Neural progenitor cell (in vitro differentiated cells): ENCODE measurements around the gene ARL4C. TPM values are rescaled to one million over a fixed set of nuclear protein-coding genes. Genes with fewer than 3 reads are reported as not detected.

ENCODE experiments used
- DNase-seq: peaks from one replicate; pipeline ENCODE4 v3.0.0-alpha.2; 2016; ENCODE audit warnings: low spot score
- H2AFZ ChIP-seq: fragments of 200-600 bp; sonication (generic); replicated peaks from 2 replicates; pipeline ENCODE4 v1.6.1; 2016; ENCODE audit warnings: antibody characterized with exemption
- H3F3A ChIP-seq: fragments of 200-600 bp; sonication (generic); 2 replicates; pipeline ENCODE4 v1.6.1; 2016; ENCODE audit warnings: antibody characterized with exemption, low read depth
- H3K27ac ChIP-seq: fragments of 200-600 bp; sonication (generic); 2 replicates; pipeline ENCODE4 v1.5.1; 2016; ENCODE audit warnings: mild to moderate bottlenecking
- H3K27me3 ChIP-seq: fragments of 200-600 bp; sonication (generic); 2 replicates; pipeline ENCODE4 v1.6.1; 2016; ENCODE audit warnings: mild to moderate bottlenecking, moderate library complexity
- H3K36me3 ChIP-seq: fragments of 200-600 bp; sonication (generic); 2 replicates; pipeline ENCODE4 v1.5.1; 2016
- H3K4me1 ChIP-seq: fragments of 200-600 bp; sonication (generic); 2 replicates; pipeline ENCODE4 v1.6.1; 2016; ENCODE audit warnings: mixed run types
- H3K4me2 ChIP-seq: fragments of 200-600 bp; sonication (generic); 2 replicates; pipeline ENCODE4 v1.6.1; 2016
- H3K4me3 ChIP-seq: fragments of 200-600 bp; sonication (generic); 2 replicates; pipeline ENCODE4 v1.5.1; 2016
- H3K79me2 ChIP-seq: fragments of 200-600 bp; sonication (generic); 2 replicates; pipeline ENCODE4 v1.6.1; 2016; ENCODE audit warnings: low read depth
- H3K9ac ChIP-seq: fragments of 200-600 bp; sonication (generic); 2 replicates; pipeline ENCODE4 v1.6.1; 2016
- H3K9me3 ChIP-seq: fragments of 200-600 bp; sonication (generic); 2 replicates; pipeline ENCODE4 v1.5.1; 2016; ENCODE audit warnings: low read depth
- H4K20me1 ChIP-seq: fragments of 200-600 bp; sonication (generic); 2 replicates; pipeline ENCODE4 v1.6.1; 2016; ENCODE audit warnings: low read depth
- H3K27ac Mint-ChIP-seq: 3 replicates; pipeline ENCODE4 v1.8.0; 2021; ENCODE audit warnings: mixed read lengths
- H3K27me3 Mint-ChIP-seq: 2 replicates; pipeline ENCODE4 v1.8.0; 2022; ENCODE audit warnings: low read depth, mild to moderate bottlenecking, inconsistent platforms, moderate library complexity, mixed read lengths; ENCODE audit not compliant: insufficient read depth
- H3K36me3 Mint-ChIP-seq: 3 replicates; pipeline ENCODE4 v1.8.0; 2021; ENCODE audit warnings: mixed read lengths
- H3K4me1 Mint-ChIP-seq: 3 replicates; pipeline ENCODE4 v1.8.0; 2021; ENCODE audit warnings: mixed read lengths
- H3K4me3 Mint-ChIP-seq: 3 replicates; pipeline ENCODE4 v1.8.0; 2021; ENCODE audit warnings: mild to moderate bottlenecking, moderate library complexity, mixed read lengths
- H3K9me3 Mint-ChIP-seq: 3 replicates; pipeline ENCODE4 v1.8.0; 2020; ENCODE audit warnings: mixed read lengths
- EZH2 ChIP-seq: fragments of 200-600 bp; sonication (generic); IDR thresholded peaks from 2 replicates; pipeline ENCODE4 v1.6.1; 2017; ENCODE audit warnings: antibody characterized with exemption, mild to moderate bottlenecking, moderate library complexity
- EZH2phosphoT487 ChIP-seq: fragments of 200-600 bp; sonication (generic); IDR thresholded peaks from 2 replicates; pipeline ENCODE4 v1.6.1; 2017; ENCODE audit warnings: antibody characterized with exemption
- total RNA-seq: library from RNA; depleted of rRNA; stranded (reverse); fragments of >200 nt; gene quantifications from 2 replicates; pipeline ENCODE4 v1.2.3, GENCODE V29; 2015; ENCODE audit warnings: low replicate concordance
- TF ChIP-seq, protein P1 (sequence below): fragments of 200-600 bp; sonication (generic); IDR thresholded peaks from 2 replicates; pipeline ENCODE4 v1.5.1; 2017; ENCODE audit warnings: antibody characterized with exemption, mild to moderate bottlenecking

Gene ARL4C
- total RNA-seq, 1 donor from 2014 or later = 87.6 TPM

DNA sequence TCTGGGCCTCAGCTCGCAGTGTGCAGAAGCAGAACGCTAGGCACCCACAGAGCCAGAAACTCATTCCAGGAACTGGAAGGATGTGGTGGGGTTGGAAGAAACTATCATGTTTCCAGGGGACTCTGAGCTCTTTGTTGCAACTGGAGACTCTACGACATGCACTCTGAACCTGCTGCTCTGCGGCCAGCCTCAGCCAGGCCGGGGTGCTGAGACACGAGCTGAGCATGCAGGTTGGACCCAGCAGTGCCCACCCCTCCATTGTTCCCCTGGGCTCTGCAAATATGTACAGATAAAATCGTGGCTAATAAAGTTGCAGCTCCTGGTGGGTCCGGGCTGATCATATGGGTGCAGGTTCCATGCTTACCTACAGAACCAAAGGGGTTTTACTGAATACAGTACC is 37.6 kb upstream of the ARL4C start:
- Histone ChIP-seq H3K9ac (no peak overlapping the region), H3K4me1 (peaks cover 12% of the 10 kb centered on the region), H3K4me3 (no peak overlapping the region), H3K27ac (no peak overlapping the region), H4K20me1 (no peaks in the 10 kb centered on the region), H2AFZ (peak overlapping the region; percentile 87), H3K4me2 (no peak overlapping the region), H3K79me2 (no peaks in the 10 kb centered on the region), H3K36me3 (no peaks in the 10 kb centered on the region), H3K9me3 (peaks cover 4% of the 10 kb centered on the region), H3F3A (no peaks in the 10 kb centered on the region), H3K27me3 (no peaks in the 10 kb centered on the region)
- no peaks in the 10 kb centered on the region for H3K36me3 Mint-ChIP-seq
- H3K4me3 Mint-ChIP-seq = no peak overlapping the region
- peaks cover 2% of the 10 kb centered on the region for H3K27me3 Mint-ChIP-seq
- no peak overlapping the region for H3K27ac Mint-ChIP-seq
- peaks cover 24% of the 10 kb centered on the region for H3K4me1 Mint-ChIP-seq
- peaks cover 7% of the 10 kb centered on the region for H3K9me3 Mint-ChIP-seq
- no peak for DNase-seq
- TF ChIP-seq EZH2phosphoT487 = no peak
- TF ChIP-seq, protein P1, sequence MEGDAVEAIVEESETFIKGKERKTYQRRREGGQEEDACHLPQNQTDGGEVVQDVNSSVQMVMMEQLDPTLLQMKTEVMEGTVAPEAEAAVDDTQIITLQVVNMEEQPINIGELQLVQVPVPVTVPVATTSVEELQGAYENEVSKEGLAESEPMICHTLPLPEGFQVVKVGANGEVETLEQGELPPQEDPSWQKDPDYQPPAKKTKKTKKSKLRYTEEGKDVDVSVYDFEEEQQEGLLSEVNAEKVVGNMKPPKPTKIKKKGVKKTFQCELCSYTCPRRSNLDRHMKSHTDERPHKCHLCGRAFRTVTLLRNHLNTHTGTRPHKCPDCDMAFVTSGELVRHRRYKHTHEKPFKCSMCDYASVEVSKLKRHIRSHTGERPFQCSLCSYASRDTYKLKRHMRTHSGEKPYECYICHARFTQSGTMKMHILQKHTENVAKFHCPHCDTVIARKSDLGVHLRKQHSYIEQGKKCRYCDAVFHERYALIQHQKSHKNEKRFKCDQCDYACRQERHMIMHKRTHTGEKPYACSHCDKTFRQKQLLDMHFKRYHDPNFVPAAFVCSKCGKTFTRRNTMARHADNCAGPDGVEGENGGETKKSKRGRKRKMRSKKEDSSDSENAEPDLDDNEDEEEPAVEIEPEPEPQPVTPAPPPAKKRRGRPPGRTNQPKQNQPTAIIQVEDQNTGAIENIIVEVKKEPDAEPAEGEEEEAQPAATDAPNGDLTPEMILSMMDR = no peak
- TF ChIP-seq EZH2 = no peak

DNA sequence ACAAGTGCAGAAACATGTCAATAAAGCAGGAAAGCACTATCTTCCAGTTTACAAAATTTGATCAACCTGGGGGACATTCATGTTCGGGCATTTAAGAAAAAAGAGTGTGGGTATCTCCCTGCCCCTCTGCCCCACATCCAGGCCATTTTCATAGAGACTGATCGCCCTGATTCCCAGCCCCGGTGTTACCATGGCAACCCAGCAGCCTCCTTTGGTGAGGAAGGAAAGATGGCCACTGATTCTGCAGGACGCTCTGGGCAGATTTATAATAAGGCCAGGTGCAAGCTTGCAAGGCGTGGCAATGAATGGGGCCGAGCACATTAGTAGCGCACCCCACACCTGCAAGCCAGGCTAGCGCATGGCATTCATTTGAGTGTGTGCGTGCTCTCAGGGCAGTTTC is 36.7 kb upstream of the ARL4C start:
- no peak overlapping the region for H3K27ac Mint-ChIP-seq

DNA sequence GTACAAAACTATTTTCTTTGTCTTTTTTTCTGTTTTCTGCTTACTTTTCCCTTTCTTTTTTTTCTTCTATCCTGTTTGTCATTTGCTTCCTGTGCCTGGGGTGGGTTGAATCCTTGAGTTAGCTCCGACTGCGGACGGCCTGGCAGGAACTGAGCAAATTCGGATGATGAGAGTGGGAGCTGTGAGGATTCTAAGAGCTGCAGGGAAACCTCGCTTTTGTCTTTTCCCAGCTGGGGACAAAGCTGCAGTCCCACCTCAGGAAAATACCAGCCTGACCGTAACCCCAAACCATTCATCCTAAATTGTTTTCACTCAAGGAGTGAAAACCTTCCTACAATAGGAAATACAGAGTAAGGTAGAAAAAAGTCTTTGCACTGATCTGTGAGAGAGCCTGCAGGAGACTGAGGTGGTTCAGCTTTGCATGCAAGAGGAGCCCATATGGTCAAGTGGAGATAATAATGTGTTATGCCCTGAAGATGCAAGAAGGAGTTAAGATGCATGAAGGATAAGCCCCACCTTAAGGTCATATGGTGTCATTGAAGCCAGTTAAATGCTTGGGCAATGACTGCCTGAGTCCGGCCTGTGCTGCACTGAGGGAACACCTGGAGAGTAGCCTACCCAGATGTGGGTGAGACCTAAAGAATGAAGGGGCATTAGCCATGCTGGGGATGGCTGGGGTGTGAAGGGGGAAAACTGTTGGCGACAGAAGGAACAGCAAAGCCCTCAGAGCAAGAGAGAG is 31.7 kb upstream of the ARL4C start:
- Histone ChIP-seq H3K36me3 (no peaks in the 10 kb centered on the region), H4K20me1 (no peaks in the 10 kb centered on the region), H3K27ac (no peak overlapping the region), H3K4me3 (no peak overlapping the region), H3K9ac (no peak overlapping the region), H3F3A (peaks cover 14% of the 10 kb centered on the region), H2AFZ (no peak overlapping the region), H3K9me3 (peaks cover 4% of the 10 kb centered on the region), H3K27me3 (peaks cover 7% of the 10 kb centered on the region), H3K4me2 (peak overlapping the region; percentile 54), H3K79me2 (no peaks in the 10 kb centered on the region), H3K4me1 (peaks cover 11% of the 10 kb centered on the region)
- Mint-ChIP-seq H3K4me3 (peak overlapping the region; percentile 44), H3K27ac (peak overlapping the region; percentile 32), H3K36me3 (no peaks in the 10 kb centered on the region), H3K4me1 (peaks cover 13% of the 10 kb centered on the region), H3K9me3 (peaks cover 12% of the 10 kb centered on the region), H3K27me3 (peaks cover 5% of the 10 kb centered on the region)
- TF ChIP-seq, protein P1 = peak; percentile 30
- no peak for TF ChIP-seq EZH2
- peak; percentile 47 for DNase-seq

More for the DNA sequence above, 36.7 kb upstream of the ARL4C start:
- Histone ChIP-seq H3K27ac (no peak overlapping the region), H3K4me1 (peaks cover 16% of the 10 kb centered on the region), H3K4me2 (no peak overlapping the region), H3K79me2 (no peaks in the 10 kb centered on the region), H3K9me3 (peaks cover 4% of the 10 kb centered on the region), H3K4me3 (no peak overlapping the region), H2AFZ (no peak overlapping the region), H3K27me3 (peaks cover 5% of the 10 kb centered on the region), H4K20me1 (no peaks in the 10 kb centered on the region), H3K9ac (no peak overlapping the region), H3K36me3 (no peaks in the 10 kb centered on the region), H3F3A (peaks cover 6% of the 10 kb centered on the region)
- TF ChIP-seq EZH2phosphoT487 (no peak), EZH2 (no peak)
- TF ChIP-seq, protein P1 = no peak
- Mint-ChIP-seq H3K4me1 (peaks cover 29% of the 10 kb centered on the region), H3K9me3 (peaks cover 7% of the 10 kb centered on the region), H3K36me3 (no peaks in the 10 kb centered on the region), H3K27me3 (peaks cover 6% of the 10 kb centered on the region), H3K4me3 (no peak overlapping the region)
- DNase-seq = peak; percentile 61
